HG02970 (cell line): Measurements from ENCODE around the gene CFAP57.

Experiments used
- ATAC-seq: cut with Tn5 transposase; IDR thresholded peaks from one replicate; pipeline ENCODE4 v1.9.1; 2021; ENCODE audit warnings: mild to moderate bottlenecking, moderate library complexity, moderate number of reproducible peaks; ENCODE audit not compliant: unreplicated experiment, low FRiP score

Gene CFAP57

DNA sequence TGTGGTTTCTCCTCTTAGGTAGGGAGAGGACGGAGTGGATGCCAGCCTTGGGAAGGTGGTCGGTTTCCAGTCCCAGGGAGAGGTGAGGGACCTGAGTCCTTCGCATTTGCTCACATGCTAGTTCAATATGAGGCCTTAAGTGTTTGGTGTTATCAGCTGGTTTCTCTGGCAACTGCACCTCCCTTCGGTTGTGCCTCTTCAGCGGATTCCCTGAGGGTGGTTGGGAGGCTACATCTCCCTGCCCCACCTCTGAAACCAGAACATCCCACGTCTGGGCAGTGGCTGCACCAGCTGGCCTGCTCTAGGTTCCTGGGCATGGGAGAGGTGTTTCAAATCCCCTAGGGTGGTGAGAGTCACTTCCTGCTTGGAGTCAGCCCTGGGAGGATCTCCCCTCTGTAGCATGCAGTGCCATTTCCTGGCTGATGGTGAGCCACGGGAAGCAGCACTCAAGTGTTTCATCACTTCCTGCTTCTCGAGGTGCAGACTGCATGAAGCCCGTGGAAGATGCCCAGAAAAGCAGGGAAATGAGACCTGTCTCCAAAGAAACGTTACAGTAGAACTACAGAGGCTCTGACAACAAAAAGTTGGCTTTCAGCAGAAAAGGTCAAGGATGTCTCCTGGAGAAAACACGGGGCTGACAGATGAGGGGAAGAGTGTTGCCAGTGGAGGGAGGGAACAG lies 102.1 kb downstream of the CFAP57 start:
- ATAC-seq, result no peak

DNA sequence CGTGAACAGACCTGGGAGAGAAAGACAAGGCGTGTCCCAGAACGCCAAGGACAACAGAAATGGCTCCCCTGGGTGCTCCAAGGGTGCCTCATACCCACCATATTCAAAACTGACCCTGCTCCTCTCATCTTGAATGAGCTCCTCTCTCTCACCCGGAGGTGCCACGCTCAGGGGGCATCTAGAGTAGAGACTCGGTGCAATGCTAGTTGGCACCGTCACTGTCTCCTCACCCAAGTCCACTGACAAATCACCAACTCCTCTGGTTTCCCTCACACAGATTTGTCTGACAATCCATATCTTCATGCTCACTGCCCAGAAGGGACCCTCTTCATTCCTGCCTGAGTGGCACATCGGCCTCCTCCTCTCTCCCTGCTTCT lies 102.7 kb downstream of the CFAP57 start:
- ATAC-seq, result no peak

DNA sequence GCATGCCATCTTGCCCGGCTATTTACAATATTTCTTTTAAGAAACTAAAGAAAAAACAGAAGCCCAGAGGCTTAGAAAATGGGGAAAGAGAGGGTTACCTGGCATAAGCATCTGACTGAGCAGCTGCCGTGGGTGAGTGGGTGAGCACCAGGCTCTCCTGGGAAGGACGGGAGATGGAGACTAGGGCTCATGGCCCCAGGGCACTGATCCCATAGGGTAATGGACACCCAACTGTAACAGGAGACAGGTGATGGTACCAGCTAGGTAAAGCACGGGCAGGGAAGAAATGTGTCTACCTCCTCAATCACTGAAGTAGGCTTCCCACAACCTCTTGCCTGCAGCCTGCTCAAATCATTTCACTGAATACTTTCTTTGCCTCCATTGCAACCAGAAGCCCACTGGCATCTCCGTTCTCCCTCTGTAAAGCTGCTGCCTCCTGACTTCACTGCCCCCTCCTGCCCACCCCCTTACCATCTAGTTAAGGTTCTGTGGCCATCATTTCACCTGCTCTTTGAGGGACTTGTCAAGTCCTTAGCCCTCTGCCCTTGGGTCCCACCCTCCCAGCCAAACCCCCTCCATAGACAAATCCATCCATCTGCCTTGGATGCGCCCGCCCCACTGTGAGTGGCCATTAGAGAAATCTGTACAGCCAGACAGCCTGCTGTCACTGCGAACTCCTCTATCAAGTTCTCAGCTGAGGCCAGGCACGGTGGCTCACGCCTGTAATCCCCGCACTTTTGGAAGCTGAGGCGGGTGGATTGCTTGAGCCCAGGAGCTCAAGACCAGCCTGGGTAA lies 103.9 kb downstream of the CFAP57 start:
- ATAC-seq, result no peak

DNA sequence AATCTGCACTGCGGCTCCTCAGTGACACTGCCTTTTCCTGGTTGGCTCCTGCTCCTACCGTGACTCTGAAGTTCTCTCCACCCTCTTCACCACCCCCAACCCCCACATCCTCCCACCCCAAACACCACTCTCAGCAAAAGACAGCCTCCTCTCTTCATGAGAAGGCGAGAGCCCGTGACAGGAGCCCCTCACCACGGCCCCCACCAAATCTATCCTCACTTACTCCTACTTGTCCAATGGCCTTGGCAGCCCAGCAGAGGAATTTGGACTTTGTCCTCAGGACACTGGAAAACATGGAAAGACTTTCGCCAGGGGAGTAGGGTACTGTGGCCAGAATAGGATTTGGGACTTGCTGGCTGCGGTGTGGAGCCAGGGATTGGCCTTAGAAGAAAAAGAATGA lies 104.5 kb downstream of the CFAP57 start:
- no peak for ATAC-seq

DNA sequence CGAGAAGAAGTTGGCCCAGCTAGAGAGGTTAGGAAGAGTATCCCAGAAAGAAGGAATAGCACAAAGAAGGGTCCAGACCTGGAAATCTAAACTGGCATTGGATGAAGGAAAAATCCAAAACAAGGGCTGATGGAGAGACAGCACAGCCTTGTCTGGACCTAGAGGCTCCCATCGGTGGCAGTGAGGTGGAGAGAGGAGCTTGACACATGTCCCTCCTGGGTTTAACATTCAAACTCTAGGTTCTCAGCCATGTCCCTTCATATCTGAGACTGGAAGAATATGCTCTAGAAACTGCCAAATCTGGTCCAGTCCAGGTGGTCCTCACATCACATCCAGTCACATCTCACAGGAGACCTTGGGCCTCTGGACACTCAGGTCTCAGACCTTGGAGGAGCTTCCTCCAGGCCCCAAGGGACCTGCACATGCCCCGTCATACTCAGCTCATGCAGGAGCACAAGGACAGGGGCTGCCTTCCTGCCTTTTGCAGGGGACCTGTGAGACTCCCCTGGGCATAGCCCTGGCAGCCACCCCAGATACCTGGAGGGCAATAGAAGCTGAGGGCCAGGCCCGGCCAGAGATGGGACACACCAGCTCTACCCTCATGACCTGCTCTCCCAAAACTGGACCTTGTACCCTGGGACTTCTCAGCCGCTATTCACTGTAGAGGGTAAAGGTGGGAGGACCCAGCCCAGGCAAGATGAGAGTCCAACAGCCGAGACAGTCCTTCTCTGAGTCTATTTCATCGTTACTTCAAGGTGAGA lies 105.2 kb downstream of the CFAP57 start:
- ATAC-seq, result no peak

DNA sequence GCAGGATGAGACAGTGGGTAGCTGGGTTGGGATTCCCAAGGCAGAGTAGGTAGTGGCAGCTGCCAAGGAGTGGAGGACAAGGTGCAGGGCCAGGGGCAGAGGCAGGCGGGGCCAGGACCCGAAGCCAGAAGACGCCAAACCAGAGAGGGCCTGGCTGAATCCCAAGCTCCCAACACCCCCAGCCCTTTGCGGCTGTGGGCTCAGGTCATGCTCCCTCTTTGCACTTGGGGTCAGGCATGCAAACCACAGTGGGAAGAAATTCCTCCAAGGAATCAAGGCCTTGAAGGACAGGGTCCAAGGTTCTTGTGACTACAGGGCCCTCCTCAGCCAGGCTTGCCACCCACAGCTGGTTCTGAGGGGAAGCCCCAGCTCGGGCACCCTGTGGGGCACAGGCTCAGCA lies 107.0 kb downstream of the CFAP57 start:
- ATAC-seq, result no peak

DNA sequence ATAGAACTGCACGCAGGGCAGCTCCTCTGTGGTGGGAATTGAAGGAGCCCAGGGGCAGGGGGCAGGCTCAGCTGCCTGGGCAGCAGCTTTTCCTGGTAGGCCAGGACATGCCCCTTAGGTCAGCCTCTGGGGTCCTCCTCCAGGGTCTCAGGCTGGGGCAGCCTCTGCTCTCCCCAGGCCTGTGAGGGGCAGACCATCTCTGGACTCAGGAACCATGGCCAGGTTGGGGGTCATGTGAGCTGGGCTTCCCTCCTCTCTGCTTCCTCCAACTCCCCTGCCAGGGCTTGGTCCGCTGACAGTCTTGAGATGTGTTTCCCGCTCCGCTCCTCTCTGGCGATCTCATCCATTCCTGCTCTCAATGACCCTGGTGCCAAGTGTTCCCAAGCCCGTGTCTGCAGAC lies 107.5 kb downstream of the CFAP57 start:
- ATAC-seq, result no peak

DNA sequence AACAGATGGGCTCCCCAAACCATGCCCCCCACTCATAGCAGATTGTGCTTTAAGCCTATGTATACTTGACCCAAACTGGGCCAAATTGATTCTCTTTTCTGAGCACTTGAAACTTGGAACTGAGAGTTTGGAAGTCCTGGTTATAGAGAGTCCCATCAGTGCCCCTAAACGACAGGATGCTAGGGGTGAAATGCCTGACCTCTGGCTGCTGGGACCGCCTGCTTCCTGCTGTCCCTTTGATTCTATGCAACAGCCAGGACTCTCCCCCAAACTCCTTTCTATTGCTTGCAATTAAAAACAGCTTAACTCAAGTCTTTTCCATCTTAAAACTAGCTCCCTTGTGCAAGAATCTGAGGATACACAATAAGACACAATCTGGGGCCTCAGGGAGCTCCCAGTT lies 108.6 kb downstream of the CFAP57 start:
- ATAC-seq, result no peak

DNA sequence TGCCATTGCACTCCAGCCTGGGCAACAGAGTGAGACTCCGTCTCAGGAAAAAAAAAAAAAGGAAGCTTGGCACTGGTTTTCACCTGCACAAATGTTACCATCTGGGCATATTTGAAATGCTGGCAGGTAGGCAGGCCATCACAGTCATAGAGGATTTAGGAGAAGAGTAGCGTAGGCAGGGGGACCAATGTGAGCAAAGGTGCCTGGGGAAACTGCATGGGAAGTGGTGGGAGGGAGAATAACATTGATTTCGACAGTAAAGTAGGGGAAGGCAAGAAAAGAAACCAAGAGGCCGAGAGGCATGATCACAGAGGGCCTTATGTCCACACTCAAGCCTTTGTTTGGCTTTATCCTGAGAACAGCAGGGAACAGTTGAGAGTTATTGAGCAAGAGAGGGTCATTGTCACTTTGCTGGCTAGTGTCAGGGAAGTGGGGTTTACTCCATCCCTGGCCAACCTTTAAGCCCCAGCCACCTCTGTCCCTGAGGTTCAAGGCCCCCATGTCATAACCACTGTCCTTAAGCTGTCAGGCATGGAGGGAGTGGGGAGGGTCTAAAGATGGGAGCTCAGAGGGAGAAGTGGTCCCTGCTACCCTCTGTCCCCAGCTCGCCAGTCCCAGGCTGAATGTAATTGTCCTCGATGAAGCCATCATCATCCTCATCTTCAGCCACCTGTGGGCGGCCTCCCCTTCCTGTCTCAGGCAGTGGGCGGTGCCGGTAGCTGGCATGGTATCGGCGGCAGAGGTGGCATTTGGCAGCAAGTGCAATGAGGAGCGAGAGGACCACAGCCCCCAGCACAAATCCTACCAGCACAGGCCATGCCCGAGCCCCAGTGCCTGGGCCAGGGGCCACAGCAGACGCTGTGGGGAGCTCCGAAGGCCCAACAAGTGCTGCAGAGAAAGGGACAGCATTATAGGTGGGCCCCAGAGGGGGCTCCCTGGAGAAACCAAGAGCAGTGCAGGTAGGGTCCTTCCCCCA lies 110.4 kb downstream of the CFAP57 start:
- no peak for ATAC-seq

DNA sequence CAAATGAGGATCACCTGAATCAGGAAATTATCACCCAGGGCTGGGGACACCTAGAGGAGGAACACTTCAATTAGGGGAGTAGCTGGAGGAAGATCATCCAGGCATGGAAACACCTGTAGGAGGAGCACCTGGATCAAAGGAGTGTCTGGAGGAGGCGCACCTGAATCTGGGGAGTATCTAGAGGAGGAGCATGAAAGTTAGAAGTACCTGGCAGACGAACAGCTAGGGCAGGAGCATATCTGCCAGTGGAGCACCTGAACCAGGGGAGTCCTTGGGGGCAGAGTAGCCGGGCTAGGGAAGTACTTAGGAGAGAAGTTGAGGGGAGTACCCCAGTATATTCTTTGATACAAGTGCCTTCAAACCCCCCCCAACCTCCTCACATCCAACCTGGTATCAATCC lies 111.9 kb downstream of the CFAP57 start:
- no peak for ATAC-seq

DNA sequence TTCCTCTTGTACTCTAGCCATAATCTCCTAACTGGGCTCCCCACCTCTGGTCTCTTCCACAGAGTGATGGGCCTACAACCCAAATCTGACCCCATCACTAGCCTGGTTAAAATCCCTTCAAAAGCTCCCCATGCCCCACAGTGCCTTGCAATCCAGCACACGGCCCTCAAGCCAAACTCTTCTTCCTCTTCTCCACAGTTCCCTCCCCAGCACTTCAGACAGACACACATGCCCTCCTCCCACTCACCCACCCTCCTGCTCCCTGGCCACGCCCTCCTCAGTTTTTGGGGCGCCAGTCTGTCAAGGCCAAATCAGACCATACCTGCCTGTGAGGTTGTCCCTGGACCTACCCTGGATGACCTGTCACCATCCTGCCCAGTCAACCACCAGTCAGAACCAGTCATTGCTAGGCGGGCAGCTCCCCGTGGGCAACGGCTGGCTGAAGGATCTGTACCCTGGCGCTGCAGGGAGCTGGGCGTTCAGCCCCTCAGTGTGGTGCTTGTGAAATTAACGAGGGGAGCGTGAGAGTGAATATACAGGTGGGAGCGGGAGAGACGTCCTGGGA lies 112.5 kb downstream of the CFAP57 start:
- no peak for ATAC-seq

DNA sequence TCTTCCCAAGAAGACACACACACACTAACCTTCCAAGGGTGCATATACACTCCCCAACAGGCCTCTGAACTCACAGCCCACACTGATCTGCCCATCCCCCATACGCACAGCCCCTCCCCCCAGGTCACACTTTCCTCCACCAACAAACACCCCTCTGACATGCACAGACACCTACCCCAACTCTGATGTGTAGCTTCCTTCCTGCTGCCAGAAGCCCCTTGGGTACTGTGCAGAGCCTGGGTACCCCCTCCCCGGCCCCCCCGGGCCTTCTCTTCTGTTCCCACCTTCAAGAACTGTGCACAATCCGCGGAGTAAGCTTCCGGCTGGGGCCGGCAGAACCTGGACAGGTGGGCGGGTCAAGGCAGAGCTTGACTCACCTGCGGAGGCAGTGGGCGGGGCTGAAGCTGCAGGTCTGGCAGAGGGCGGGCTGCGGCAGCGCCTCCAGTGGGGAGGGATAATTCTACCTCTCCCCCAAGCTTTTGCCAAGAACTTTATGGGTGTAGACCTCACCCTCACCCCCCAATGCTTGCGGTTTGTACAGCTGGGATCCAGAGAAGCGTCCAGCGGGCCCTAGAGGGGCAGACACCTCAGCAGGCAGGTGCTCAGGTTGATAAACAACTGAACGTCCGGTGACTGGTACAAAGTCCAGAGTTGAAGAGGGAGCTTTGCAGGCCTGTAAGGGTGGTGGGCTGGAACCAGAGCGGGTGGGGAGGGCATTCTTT lies 113.3 kb downstream of the CFAP57 start, which contains the start of gene C1orf210:
Gene C1orf210 (minus strand): TSS at position 313 of the 722 bp plus-strand sequence. CDS start 2,311 bp downstream, outside the sequence.
- no peak for ATAC-seq

DNA sequence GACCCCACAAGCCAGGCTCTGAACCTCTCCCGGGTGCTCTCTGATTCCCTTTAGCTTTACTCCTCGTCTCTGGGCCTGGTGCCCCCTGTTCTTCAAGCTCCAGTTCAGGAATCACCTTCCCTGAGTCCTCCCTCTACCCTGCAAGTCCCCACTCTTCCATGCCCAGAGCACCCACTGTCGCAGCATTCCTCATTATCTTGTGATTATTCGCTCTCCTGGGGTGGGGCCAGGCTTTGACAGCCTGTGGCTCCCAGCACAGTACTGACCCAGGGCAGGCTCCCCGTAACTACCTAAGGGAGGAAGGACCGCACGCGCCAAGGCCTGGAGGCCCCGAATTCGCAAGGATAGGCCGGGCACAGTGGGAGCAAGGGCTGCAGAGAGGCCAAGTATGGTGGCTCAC lies 114.0 kb downstream of the CFAP57 start:
- no peak for ATAC-seq

DNA sequence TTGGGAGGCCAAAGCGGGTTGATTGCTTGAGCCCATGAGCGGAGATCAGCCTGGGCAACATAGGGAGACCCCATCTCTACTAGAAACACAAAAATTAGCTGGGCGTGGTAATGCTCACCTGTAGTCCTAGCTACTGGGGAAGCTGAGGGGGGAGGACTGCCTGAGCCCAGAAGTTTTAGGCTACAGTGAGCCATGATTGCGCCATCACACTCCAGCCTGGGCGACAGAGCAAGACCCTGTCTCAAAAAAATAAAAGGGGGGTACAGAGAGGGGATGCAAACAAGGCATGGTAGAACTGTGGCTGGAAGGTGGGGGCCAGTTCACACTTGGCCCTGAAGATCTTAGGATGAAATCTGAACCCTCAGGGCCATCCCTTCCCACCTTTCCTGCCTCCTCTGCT lies 114.4 kb downstream of the CFAP57 start:
- ATAC-seq, result no peak

DNA sequence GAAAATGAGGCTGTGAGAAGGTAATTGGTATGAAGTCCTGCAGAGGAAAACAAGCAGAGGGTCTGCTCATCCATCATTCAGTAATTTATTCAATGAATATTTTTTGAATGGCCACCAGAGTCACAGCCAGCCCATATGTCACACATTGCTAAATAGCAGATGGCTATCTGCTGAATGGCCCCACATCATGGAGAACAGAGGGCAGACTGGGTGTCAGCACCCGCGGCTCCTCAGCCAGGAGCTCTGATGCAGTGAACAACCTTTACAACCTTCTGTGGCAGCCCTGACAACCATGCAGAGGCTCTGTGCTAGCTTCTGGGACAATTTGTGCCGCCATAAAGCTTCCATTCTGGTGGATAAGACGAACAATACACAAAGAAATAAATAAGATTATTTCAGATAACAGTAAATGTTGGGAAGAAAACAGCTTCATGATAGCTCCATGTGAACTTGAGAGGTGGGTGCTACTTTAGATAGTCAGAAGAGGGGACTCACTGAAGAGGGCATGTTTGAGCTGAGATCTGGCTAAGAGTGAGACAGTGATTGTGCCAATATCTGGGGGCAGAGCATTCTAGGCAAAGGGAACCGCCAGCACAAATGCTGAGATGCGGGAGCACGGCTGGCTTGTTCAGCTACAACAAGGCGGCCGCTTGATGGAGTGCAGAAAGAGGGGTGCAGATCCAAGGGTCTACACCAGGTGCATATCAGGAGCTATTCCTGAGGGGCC lies 116.1 kb downstream of the CFAP57 start:
- no peak for ATAC-seq

DNA sequence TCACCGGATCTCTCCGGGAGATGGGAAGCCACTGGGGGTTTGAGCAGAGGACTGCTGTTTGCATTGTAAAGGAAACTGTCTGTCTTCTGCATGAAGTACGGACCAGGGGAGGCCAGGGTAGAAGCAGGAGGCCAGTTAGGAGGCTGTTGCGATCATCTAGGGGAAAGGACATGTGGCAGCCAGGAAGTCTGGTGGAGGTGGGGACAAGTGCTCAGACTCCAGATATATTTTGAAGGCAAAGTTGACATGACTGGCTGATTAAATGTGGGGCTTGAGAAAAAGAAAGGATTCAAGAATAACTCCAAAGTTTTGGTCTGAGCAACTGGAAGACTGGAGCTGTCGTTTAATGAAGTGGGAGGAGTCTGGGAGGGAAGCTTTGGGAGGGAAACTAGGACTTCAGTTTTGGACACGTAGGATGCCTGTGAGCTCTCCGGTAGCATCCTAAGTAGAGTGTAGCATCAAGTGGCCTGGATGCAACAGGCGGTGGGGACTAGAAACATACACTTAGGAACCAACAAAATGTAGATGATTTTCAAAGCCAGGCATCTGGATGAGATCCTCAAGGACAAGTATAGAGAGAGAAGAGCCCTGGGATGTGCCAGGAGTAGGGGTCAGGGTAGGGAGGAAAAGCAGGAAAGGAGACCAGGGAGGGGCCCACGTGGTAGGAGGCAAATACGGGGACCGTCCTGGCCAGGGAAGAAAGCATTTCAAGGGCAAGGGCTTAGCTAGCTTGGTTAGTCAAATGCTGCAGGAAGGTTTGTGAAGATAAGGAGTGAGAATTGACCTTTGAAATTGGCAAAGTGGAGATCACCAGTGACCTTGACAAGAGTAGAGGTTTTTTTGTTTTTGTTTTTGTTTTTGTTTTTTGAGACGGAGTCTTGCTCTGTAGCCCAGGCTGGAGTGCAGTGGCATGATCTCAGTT lies 116.9 kb downstream of the CFAP57 start:
- ATAC-seq, result no peak

DNA sequence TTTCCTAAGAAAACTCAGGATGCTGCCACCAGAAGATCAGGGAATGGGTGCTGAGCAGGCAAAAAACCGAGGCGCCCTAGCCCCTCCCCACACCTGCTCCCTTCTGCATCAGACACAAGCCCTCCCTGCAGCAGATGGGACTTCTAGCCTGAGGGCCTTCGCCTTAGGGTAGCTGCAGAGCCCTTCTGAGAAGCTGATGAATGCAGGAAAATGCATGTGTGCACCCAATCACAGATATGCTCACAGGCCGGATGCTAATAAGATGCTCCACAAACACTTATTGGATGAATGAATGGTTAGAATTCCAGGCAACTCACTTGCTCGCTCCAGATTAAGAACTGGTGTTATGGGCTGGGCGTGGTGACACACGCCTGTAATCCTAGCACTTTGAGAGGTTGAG lies 120.1 kb downstream of the CFAP57 start:
- no peak for ATAC-seq

DNA sequence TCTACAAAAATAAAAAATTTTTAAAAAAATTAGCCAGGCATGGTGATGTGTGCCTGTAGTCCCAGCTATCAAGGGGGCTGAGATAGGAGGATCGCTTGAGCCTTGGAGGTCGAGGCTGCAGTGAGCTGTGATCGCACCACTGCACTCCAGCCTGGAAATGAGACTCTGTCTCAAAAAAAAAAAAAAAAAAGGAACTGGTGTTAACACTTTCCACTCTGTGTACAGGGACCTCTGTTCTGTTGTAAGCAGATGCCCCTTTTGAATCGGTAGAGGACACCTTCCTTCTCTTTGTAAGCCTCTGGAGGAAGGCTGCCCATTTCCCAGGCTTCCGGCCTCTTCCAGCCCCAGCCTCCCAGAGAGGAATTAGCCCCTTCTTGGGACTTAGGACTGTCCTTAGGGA lies 120.5 kb downstream of the CFAP57 start:
- no peak for ATAC-seq
